ENCODE data around the gene RALGPS2.

DNA sequence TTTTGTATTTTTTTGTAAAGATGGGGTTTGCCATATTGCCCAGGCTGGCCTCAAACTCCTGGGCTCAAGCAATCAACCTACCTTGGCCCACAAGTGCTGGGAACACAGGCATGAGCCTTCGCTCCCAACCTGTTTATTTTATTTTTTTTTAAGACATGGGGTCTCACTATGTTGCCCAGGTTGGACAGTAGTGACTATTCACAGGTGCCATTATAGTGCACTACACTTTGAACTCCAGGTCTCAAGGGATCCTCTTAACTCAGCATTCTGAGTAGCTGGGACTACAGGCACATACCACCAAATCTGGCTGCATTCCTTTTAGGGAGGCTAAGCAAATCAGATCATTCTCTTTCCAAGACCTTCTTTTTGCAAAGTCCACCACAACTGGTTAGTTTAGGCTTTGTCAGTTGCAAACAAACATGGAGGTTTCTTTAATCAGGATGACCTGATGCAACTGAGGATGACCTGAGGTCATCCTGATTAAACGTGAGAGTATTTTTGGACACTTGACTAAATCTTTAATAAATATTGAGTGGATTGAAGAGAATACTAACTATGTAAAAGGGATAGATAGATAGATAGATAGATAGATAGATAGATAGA, 30.0 kb upstream of the RALGPS2 start:
- TF ChIP-seq CTCF (conservative IDR thresholded peaks at IDR 0.05; ENCODE audit: low read depth in 2 of 2) (no peak), POLR2AphosphoS5 (IDR thresholded peaks at IDR 0.05; ENCODE audit: low read depth) (no peak)
- TF ChIP-seq, protein P1, sequence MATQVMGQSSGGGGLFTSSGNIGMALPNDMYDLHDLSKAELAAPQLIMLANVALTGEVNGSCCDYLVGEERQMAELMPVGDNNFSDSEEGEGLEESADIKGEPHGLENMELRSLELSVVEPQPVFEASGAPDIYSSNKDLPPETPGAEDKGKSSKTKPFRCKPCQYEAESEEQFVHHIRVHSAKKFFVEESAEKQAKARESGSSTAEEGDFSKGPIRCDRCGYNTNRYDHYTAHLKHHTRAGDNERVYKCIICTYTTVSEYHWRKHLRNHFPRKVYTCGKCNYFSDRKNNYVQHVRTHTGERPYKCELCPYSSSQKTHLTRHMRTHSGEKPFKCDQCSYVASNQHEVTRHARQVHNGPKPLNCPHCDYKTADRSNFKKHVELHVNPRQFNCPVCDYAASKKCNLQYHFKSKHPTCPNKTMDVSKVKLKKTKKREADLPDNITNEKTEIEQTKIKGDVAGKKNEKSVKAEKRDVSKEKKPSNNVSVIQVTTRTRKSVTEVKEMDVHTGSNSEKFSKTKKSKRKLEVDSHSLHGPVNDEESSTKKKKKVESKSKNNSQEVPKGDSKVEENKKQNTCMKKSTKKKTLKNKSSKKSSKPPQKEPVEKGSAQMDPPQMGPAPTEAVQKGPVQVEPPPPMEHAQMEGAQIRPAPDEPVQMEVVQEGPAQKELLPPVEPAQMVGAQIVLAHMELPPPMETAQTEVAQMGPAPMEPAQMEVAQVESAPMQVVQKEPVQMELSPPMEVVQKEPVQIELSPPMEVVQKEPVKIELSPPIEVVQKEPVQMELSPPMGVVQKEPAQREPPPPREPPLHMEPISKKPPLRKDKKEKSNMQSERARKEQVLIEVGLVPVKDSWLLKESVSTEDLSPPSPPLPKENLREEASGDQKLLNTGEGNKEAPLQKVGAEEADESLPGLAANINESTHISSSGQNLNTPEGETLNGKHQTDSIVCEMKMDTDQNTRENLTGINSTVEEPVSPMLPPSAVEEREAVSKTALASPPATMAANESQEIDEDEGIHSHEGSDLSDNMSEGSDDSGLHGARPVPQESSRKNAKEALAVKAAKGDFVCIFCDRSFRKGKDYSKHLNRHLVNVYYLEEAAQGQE (IDR thresholded peaks at IDR 0.05; ENCODE audit: unreplicated experiment): no peak

Data from GM23338 (cell line).